Measurements from ENCODE around the gene S100PBP. TPM values are rescaled to one million over a fixed set of nuclear protein-coding genes. Genes with fewer than 3 reads are reported as not detected.
A peak's percentile ranks its signal among the peaks of the same experiment; 100 is the strongest.

S100PBP gene
- total and polyA plus RNA-seq, 9 of the 15 experiments (the other 6 are each of a cell fraction or from before 2014, with no cell fraction given) = 22.9 to 60.2 (median 32.9) TPM

GRCh38 chr1:32770741-32771548, 46.5 kb upstream of the S100PBP start:
- peaks cover 12 to 38% of the 10 kb centered on the region in 2 experiments; a peak in 3 of 5 replicates for H3K4me1 ChIP-seq (replicated peaks in 1 of 2; ENCODE audit: control insufficient read depth in 2 of 2, insufficient read depth in 2 of 2, low read length in 2 of 2)
- peaks cover 6% of the 10 kb centered on the region for H3K9me1 ChIP-seq (ENCODE audit: control insufficient read depth, insufficient read depth, low read length)
- H3K27ac ChIP-seq (ENCODE audit: extremely low read depth, low read depth, low read length) = no peak overlapping the region
- intact Hi-C loops (cut with micrococcal nuclease) (loop anchor here (5.0 kb wide), 2 partner anchors 101 to 249 kb away; partner anchors contain the start of gene FNDC5), in situ Hi-C loops (cut with MboI) (no loop called here)
- no peak overlapping the region for H3K4me3 ChIP-seq
- no peak overlapping the region for H3K4me2 ChIP-seq (ENCODE audit: insufficient read depth, low read length)
- H2AFZ ChIP-seq (ENCODE audit: low read depth, low read length) = no peak overlapping the region
- 78% methylated on average over 9 of the region's 18 CpGs for WGBS (ENCODE audit: insufficient coverage, low coverage, missing lambda C conversion rate)
- H3K36me3 ChIP-seq (ENCODE audit: control insufficient read depth, insufficient read depth, low read length) = peaks cover 77% of the 10 kb centered on the region; the same call in 2 of the 3 replicates
- H3K9me3 ChIP-seq (replicated peaks; ENCODE audit: control insufficient read depth, insufficient read depth, low read depth, low read length) = no peaks in the 10 kb centered on the region
- peaks cover 11% of the 10 kb centered on the region; the same call in 2 of the 3 replicates for H3K79me2 ChIP-seq (ENCODE audit: control insufficient read depth, insufficient read depth, low read length)
- ATAC-seq = no peak
- peak in 3 of 4 experiments; percentile 52 to 60 (median 58) for DNase-seq (ENCODE audit: extremely low read depth in 1 of 4, low spot score in 3 of 4)
- FAIRE-seq = no peak
- peaks cover 32% of the 10 kb centered on the region; the same call in 1 of the 2 replicates for H4K20me1 ChIP-seq (replicated peaks; ENCODE audit: control insufficient read depth, insufficient read depth, low read length)
- POLR2A ChIA-PET = interaction anchor here (0.6 to 8.8 kb wide), 9 partner anchors 8 to 167 kb away, joined by 3 to 116 read pairs (median 19); no protein-coding TSS in a partner anchor
- H3K27me3 ChIP-seq (ENCODE audit: control insufficient read depth in 2 of 2, insufficient read depth in 2 of 2, low read length in 2 of 2) = no peaks in the 10 kb centered on the region
- BruUV-seq (replicated peaks) = no TSS peak
- CTCF ChIA-PET (ENCODE audit: low intra/inter-chr PET ratio) = interaction anchor here (5.8 kb wide), 1 partner anchor 59 kb away, joined by 99 read pairs; no protein-coding TSS in a partner anchor
- peak overlapping the region in 1 of 2 experiments; percentile 46; a peak in 2 of 4 replicates for H3K9ac ChIP-seq (ENCODE audit: insufficient read depth in 1 of 2, low read depth in 2 of 2, low read length in 2 of 2)
- TF ChIP-seq GTF2E2 (tag; IDR thresholded peaks at IDR 0.05) (no peak), RAD21 (CRISPR knock-in tag; conservative IDR thresholded peaks at IDR 0.05 in 1 of 2, IDR thresholded peaks at IDR 0.05 in 1 of 2) (0 out of 4 replicates have a peak, but pooled peaks of 1 of the 2 experiments have one; percentile 6), EGR1 (conservative IDR thresholded peaks at IDR 0.05) (peak; percentile 28; the same call in 1 of the 2 replicates), POLR2H (tag; IDR thresholded peaks at IDR 0.05; ENCODE audit: low read depth) (no peak), MXD1 (CRISPR knock-in tag; IDR thresholded peaks at IDR 0.05; ENCODE audit: borderline replicate concordance, poor library complexity, severe bottlenecking) (no peak), MTA2 (IDR thresholded peaks at IDR 0.05; ENCODE audit: low read depth) (no peak), POLR2G (IDR thresholded peaks at IDR 0.05; ENCODE audit: low read depth, low read length) (peak; percentile 44; the same call in 1 of the 2 replicates), BCL6 (CRISPR knock-in tag; IDR thresholded peaks at IDR 0.05) (no peak), ZFPM2 (CRISPR knock-in tag; IDR thresholded peaks at IDR 0.05) (no peak), CREB3 (tag; conservative IDR thresholded peaks at IDR 0.05; ENCODE audit: low read depth) (no peak), CHD2 (IDR thresholded peaks at IDR 0.05; ENCODE audit: low read depth, low read length) (no peak), U2AF2 (optimal IDR thresholded peaks at IDR 0.05; ENCODE audit: low read depth, low read length) (no peak), SMAD1 (IDR thresholded peaks at IDR 0.05; ENCODE audit: low read depth, low read length, partially characterized antibody) (no peak)
- TF ChIP-seq, protein P1, sequence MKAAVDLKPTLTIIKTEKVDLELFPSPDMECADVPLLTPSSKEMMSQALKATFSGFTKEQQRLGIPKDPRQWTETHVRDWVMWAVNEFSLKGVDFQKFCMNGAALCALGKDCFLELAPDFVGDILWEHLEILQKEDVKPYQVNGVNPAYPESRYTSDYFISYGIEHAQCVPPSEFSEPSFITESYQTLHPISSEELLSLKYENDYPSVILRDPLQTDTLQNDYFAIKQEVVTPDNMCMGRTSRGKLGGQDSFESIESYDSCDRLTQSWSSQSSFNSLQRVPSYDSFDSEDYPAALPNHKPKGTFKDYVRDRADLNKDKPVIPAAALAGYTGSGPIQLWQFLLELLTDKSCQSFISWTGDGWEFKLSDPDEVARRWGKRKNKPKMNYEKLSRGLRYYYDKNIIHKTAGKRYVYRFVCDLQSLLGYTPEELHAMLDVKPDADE (conservative IDR thresholded peaks at IDR 0.05; ENCODE audit: control insufficient read depth, low read depth, low read length) = no peak
- TF ChIP-seq, protein P2, sequence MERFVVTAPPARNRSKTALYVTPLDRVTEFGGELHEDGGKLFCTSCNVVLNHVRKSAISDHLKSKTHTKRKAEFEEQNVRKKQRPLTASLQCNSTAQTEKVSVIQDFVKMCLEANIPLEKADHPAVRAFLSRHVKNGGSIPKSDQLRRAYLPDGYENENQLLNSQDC (CRISPR knock-in tag; IDR thresholded peaks at IDR 0.05) = no peak
- TF ChIP-seq, protein P3, sequence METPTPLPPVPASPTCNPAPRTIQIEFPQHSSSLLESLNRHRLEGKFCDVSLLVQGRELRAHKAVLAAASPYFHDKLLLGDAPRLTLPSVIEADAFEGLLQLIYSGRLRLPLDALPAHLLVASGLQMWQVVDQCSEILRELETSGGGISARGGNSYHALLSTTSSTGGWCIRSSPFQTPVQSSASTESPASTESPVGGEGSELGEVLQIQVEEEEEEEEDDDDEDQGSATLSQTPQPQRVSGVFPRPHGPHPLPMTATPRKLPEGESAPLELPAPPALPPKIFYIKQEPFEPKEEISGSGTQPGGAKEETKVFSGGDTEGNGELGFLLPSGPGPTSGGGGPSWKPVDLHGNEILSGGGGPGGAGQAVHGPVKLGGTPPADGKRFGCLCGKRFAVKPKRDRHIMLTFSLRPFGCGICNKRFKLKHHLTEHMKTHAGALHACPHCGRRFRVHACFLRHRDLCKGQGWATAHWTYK (CRISPR knock-in tag; IDR thresholded peaks at IDR 0.05) = no peak

All from K562 (cell line).